ENCODE results near the gene MEGF9. TPM values are rescaled to one million over a fixed set of nuclear protein-coding genes. Genes with fewer than 3 reads are reported as not detected.

Gene MEGF9
- total RNA-seq, 2 donors from 2014 or later, result 15.3 to 23.8 TPM

- H3K36me3 ChIP-seq, result no peaks in the 10 kb centered on the region
- H3K4me3 ChIP-seq, result no peak overlapping the region
- peaks cover 0 to 16% of the 10 kb centered on the region in 2 donors for H3K4me1 ChIP-seq
- H3K27me3 ChIP-seq, result no peaks in the 10 kb centered on the region
- no peak for DNase-seq (ENCODE audit: low spot score)
- no peaks in the 10 kb centered on the region for H3K9me3 ChIP-seq
- no peak overlapping the region for H3K27ac ChIP-seq
- TF ChIP-seq, protein P1, sequence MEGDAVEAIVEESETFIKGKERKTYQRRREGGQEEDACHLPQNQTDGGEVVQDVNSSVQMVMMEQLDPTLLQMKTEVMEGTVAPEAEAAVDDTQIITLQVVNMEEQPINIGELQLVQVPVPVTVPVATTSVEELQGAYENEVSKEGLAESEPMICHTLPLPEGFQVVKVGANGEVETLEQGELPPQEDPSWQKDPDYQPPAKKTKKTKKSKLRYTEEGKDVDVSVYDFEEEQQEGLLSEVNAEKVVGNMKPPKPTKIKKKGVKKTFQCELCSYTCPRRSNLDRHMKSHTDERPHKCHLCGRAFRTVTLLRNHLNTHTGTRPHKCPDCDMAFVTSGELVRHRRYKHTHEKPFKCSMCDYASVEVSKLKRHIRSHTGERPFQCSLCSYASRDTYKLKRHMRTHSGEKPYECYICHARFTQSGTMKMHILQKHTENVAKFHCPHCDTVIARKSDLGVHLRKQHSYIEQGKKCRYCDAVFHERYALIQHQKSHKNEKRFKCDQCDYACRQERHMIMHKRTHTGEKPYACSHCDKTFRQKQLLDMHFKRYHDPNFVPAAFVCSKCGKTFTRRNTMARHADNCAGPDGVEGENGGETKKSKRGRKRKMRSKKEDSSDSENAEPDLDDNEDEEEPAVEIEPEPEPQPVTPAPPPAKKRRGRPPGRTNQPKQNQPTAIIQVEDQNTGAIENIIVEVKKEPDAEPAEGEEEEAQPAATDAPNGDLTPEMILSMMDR (IDR thresholded peaks at IDR 0.05), result no peak
These were observed 4.0 kb upstream of the MEGF9 start for GRCh38 chr9:120718316-120718715.

- H3K4me3 ChIP-seq, result no peak overlapping the region
- H3K9me3 ChIP-seq, result no peaks in the 10 kb centered on the region
- DNase-seq (ENCODE audit: low spot score), result no peak
- TF ChIP-seq, protein P1 (IDR thresholded peaks at IDR 0.05), result no peak
- no peaks in the 10 kb centered on the region for H3K27me3 ChIP-seq
- no peaks in the 10 kb centered on the region for H3K36me3 ChIP-seq
- H3K27ac ChIP-seq, result no peak overlapping the region
- H3K4me1 ChIP-seq, result peaks cover 0 to 27% of the 10 kb centered on the region in 2 donors
These were observed 2.9 kb upstream of the MEGF9 start for GRCh38 chr9:120717176-120717575.

- no peak for DNase-seq (ENCODE audit: low spot score)
- Histone ChIP-seq H3K27me3 (no peaks in the 10 kb centered on the region), H3K4me3 (no peak overlapping the region), H3K4me1 (peaks cover 0 to 34% of the 10 kb centered on the region in 2 donors), H3K27ac (no peak overlapping the region), H3K9me3 (no peaks in the 10 kb centered on the region), H3K36me3 (no peaks in the 10 kb centered on the region)
- TF ChIP-seq, protein P1 (IDR thresholded peaks at IDR 0.05), result no peak
These were observed 2.2 kb upstream of the MEGF9 start for GRCh38 chr9:120716483-120716882.

DNA sequence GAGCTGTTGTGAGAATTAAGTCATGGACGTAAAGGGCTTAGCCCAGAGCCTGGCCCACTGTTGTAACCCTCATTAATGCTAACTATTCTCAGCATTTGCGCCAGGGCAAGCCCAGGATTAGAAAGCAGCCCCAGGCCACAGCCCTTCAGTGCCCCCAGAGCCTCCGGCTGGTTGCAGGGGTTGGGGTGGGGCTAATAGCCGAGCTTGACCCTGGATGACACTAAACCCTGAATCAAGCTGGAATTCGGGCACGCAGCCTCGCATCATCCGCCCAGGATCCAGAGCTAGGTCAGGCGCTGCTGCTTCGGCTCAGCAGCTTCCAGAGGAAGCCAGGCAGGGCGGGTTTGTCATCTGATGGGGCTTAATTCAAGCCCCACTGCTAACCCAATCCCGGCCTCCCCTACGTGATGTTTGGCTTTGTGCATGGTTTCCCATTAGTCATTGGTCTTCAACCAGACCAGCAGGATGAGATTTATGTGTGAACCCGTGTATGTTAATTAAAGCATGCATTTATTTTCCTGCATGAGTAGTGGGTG lies 1.2 kb upstream of the MEGF9 start:
- peaks cover 0 to 36% of the 10 kb centered on the region in 2 donors for H3K4me1 ChIP-seq
- peak; percentile 76 for DNase-seq (ENCODE audit: low spot score)
- peak overlapping the region in 1 of 2 donors; percentile 90 for H3K4me3 ChIP-seq
- TF ChIP-seq, protein P1 (IDR thresholded peaks at IDR 0.05), result no peak
- H3K36me3 ChIP-seq, result no peaks in the 10 kb centered on the region
- no peaks in the 10 kb centered on the region for H3K9me3 ChIP-seq
- no peaks in the 10 kb centered on the region for H3K27me3 ChIP-seq
- peak overlapping the region; percentile 84 to 87 for H3K27ac ChIP-seq

DNA sequence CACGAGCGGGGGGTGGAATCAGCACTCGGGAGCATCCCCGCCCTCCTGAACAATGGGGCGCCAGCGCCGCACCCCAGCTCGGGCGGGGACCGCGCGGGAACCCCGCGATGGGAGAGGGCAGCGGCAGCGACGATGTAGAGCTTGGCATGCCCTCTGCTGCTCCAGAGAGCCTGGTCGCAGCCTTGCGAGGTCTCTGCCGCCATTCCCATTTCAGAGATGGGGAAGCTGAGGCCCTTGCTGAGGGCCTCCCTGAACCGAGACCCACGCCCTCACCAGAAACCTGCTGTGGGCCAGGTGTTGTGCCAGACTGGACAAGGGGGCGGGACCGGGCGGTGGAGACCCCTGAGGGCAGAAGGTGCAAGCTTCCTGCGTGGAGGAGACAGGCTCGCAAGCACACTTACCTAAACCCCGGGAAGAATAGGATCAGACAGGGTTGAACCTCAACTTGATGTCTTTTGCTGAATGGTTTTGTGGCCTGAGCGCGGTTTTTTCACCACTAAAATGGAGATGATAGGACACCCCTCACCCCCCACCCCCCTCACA lies 647 bp upstream of the MEGF9 start:
- H3K4me1 ChIP-seq, result peaks cover 0 to 36% of the 10 kb centered on the region in 2 donors
- H3K27ac ChIP-seq, result peak overlapping the region; percentile 84 to 87
- no peaks in the 10 kb centered on the region for H3K36me3 ChIP-seq
- H3K9me3 ChIP-seq, result no peaks in the 10 kb centered on the region
- TF ChIP-seq, protein P1 (IDR thresholded peaks at IDR 0.05), result no peak
- H3K4me3 ChIP-seq, result peak overlapping the region; percentile 90 to 93
- DNase-seq (ENCODE audit: low spot score), result no peak
- no peaks in the 10 kb centered on the region for H3K27me3 ChIP-seq
